ENCODE data around the gene HOXC9.

HOXC9 gene

DNA sequence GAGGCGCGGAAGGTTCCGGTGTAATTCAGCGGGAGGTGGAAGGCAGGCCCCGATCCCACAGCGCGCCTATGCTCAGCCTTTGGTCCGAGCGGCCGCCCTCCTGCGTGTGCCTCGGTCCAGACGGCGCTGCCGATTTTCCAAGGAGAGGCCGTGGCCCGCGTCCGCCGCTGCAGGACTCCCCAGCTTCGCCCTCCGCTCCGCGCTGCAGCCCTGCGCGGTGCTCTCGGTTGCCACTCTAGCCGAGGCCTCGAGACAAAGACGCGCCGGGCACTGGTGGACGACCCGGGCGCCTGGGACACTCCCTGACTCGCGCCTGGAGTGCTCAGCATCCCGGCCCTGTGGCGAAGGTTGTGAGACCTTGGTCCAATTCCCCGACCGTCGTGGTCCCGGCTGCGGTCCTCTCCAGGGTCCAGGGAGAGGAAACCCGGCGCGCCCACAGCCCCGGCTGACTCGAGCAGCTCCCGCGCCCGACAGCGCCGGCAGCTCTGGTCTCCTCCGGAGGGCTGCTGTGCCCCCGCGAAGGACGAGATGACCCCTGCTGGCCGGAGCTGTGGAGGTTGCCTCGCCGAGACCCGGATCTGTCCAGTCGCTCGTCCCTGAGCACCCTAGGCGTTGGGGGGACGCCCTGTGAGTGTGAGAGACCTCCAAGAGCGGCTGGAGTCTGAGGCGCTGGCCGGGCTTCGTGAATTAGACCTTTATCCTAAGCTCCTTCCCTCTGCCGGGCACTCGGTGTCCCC is 38.8 kb upstream of the HOXC9 start:
- no peak for DNase-seq (ENCODE audit: low read depth)
- no peak for TF ChIP-seq POLR2A (IDR thresholded peaks at IDR 0.05; ENCODE audit: extremely low read depth, insufficient read length)
- no peak for TF ChIP-seq MYC (IDR thresholded peaks at IDR 0.05; ENCODE audit: low read depth, low read length)
- TF ChIP-seq, protein P1, sequence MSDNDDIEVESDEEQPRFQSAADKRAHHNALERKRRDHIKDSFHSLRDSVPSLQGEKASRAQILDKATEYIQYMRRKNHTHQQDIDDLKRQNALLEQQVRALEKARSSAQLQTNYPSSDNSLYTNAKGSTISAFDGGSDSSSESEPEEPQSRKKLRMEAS (IDR thresholded peaks at IDR 0.05; ENCODE audit: low read depth, low read length) = no peak
- TF ChIP-seq, protein P2, sequence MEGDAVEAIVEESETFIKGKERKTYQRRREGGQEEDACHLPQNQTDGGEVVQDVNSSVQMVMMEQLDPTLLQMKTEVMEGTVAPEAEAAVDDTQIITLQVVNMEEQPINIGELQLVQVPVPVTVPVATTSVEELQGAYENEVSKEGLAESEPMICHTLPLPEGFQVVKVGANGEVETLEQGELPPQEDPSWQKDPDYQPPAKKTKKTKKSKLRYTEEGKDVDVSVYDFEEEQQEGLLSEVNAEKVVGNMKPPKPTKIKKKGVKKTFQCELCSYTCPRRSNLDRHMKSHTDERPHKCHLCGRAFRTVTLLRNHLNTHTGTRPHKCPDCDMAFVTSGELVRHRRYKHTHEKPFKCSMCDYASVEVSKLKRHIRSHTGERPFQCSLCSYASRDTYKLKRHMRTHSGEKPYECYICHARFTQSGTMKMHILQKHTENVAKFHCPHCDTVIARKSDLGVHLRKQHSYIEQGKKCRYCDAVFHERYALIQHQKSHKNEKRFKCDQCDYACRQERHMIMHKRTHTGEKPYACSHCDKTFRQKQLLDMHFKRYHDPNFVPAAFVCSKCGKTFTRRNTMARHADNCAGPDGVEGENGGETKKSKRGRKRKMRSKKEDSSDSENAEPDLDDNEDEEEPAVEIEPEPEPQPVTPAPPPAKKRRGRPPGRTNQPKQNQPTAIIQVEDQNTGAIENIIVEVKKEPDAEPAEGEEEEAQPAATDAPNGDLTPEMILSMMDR (IDR thresholded peaks at IDR 0.05; ENCODE audit: low read depth, low read length) = no peak
- H3K4me3 ChIP-seq (ENCODE audit: low read depth, low read length) = no peak overlapping the region

DNA sequence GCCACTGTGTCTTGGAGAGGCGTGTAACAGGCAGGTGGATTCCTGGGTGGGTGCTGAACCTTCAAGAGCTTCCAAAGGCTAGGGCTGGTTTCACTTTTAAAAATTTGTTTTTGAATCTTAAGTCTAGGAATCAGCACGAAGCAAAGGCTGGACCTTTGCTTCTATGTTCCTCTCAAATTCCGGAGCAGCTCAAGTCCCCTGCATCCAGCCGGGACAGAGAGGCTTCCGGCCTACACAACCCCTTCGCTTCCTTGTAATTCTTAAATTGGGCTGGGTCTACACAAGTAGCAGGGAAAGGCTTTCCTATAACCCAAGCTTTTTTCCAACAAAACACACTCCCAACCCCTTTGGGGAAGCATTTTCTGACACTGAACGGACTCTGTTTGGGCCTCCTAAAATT is 37.0 kb upstream of the HOXC9 start:
- no peak overlapping the region for H3K4me3 ChIP-seq (ENCODE audit: low read depth, low read length)
- no peak for TF ChIP-seq POLR2A (IDR thresholded peaks at IDR 0.05; ENCODE audit: extremely low read depth, insufficient read length)
- TF ChIP-seq, protein P1 (IDR thresholded peaks at IDR 0.05; ENCODE audit: low read depth, low read length) = no peak
- TF ChIP-seq, protein P2 (IDR thresholded peaks at IDR 0.05; ENCODE audit: low read depth, low read length) = no peak
- no peak for TF ChIP-seq MYC (IDR thresholded peaks at IDR 0.05; ENCODE audit: low read depth, low read length)
- no peak for DNase-seq (ENCODE audit: low read depth)

DNA sequence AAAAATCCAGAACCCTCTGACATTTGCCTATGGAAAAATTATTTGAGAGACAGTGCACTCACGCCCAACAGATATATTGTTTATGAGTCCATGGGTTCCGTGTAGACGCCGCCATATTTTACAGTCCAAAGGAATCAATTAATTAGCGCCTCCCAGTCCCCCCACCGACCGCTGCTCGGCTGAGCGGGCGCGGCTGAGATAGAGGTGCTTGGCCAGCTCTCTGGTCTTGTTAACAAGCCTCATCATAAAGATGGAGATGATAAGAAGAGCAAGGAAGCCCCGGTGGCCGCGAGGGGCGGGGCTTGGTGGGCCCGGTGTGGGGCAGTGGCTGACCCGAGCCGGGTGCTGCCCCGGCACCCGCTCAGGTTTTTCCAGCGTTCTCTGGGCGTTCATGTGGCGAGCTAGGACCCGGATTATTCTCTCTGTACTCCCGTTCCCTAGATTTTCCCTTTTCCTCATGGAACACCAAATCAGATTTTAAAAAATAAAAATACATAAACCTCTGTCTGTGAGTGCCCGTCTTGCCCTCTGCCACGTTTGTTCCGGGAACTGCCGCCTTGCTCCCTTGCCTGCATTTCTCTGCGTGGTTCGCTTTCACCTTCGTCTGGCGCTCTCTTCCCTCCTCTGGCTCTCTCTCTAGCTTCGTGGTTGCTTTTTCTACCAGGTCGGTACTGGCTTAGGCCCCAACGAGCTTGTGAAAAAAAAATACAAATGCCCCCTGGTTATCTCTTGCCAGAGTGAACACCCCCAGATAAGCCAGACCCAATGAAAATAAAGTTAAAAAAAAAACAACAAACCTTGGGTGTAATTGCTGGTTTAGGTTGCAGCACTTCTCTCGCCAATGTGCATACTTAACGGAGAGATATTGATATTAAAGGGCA is 36.3 kb upstream of the HOXC9 start:
- no peak for DNase-seq (ENCODE audit: low read depth)
- TF ChIP-seq POLR2A (IDR thresholded peaks at IDR 0.05; ENCODE audit: extremely low read depth, insufficient read length) = no peak
- TF ChIP-seq, protein P2 (IDR thresholded peaks at IDR 0.05; ENCODE audit: low read depth, low read length) = no peak
- TF ChIP-seq, protein P1 (IDR thresholded peaks at IDR 0.05; ENCODE audit: low read depth, low read length) = no peak
- TF ChIP-seq MYC (IDR thresholded peaks at IDR 0.05; ENCODE audit: low read depth, low read length) = no peak
- no peak overlapping the region for H3K4me3 ChIP-seq (ENCODE audit: low read depth, low read length)

DNA sequence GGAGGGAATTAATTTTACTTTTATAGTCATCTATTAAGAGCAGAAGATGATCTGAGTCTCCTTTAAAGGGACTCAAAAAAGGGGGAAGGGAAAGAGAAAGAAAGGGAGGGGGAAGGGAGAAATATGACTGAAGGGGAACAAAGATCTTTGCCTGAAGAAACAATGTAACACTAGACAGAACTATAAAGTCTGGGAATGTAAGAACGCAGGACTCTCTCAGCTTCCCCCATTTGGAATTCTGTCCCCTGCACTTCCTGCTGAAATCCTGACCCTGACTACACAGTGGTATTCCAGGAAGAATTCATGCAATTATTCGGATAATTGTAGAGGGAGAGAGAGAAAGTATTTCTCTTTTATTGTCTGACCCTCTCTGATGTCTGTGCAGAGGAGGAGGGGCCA is 35.6 kb upstream of the HOXC9 start:
- TF ChIP-seq POLR2A (IDR thresholded peaks at IDR 0.05; ENCODE audit: extremely low read depth, insufficient read length) = no peak
- TF ChIP-seq MYC (IDR thresholded peaks at IDR 0.05; ENCODE audit: low read depth, low read length) = no peak
- TF ChIP-seq, protein P1 (IDR thresholded peaks at IDR 0.05; ENCODE audit: low read depth, low read length) = no peak
- TF ChIP-seq, protein P2 (IDR thresholded peaks at IDR 0.05; ENCODE audit: low read depth, low read length) = no peak
- no peak overlapping the region for H3K4me3 ChIP-seq (ENCODE audit: low read depth, low read length)
- DNase-seq (ENCODE audit: low read depth) = no peak

DNA sequence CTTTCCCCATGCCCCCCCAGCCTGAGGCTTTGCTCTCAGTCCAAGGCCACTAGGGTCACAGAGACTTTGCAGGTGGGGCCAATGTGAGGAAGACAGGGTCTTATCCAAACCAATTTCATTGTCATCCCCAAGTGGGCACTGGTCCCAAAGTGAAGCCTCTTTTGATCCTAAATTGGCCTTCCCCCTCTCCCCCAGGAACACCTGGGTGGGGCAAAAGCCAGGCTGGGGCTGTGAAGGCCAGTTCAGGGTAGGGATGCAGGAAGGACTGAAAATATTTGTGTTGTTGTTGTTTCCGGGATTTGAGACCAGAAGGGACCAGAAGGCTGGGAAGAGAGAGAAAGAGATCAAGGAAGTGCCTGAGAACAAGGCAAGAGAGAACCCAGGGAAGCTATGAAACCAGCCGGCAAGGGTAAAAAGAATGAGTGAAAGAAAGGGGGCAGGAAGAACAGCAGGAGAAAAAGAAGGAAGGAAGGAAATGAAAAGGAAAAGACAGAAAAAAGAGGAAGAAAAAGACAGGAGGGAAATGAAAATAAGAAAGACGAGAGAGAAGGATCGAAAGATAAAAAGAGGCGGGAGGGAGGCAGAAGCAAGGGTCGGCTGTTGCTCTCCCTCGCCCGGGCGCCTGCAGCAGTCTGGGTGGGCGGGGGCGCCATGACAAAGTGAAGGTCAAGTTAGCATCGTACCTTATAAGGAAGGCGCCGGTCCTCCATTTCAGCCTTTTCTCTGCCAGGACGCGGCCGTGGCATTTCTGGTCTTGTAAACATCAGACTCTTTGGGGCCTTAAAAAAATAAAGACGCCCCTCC is 34.5 kb upstream of the HOXC9 start:
- no peak for DNase-seq (ENCODE audit: low read depth)
- no peak overlapping the region for H3K4me3 ChIP-seq (ENCODE audit: low read depth, low read length)
- TF ChIP-seq, protein P1 (IDR thresholded peaks at IDR 0.05; ENCODE audit: low read depth, low read length) = no peak
- no peak for TF ChIP-seq POLR2A (IDR thresholded peaks at IDR 0.05; ENCODE audit: extremely low read depth, insufficient read length)
- TF ChIP-seq MYC (IDR thresholded peaks at IDR 0.05; ENCODE audit: low read depth, low read length) = no peak
- TF ChIP-seq, protein P2 (IDR thresholded peaks at IDR 0.05; ENCODE audit: low read depth, low read length) = no peak
